ENCODE data around the gene KNCN.

GRCh38 chr1:46596036-46596435 lies 44.6 kb upstream of the KNCN start:
- no peak for TF ChIP-seq ETS1 (IDR thresholded peaks at IDR 0.05)
- no peak for TF ChIP-seq EZH2phosphoT487 (IDR thresholded peaks at IDR 0.05; ENCODE audit: unreplicated experiment)
- no peak for TF ChIP-seq CTCF (conservative IDR thresholded peaks at IDR 0.05; ENCODE audit: low read depth in 2 of 2)
- TF ChIP-seq EZH2 (IDR thresholded peaks at IDR 0.05; ENCODE audit: low read depth, unreplicated experiment): no peak
- TF ChIP-seq REST (IDR thresholded peaks at IDR 0.05; ENCODE audit: unreplicated experiment): no peak
- no peak for TF ChIP-seq POLR2AphosphoS5 (IDR thresholded peaks at IDR 0.05; ENCODE audit: low read depth)
- no peak for TF ChIP-seq JUNB (IDR thresholded peaks at IDR 0.05; ENCODE audit: unreplicated experiment)
- no peak for TF ChIP-seq CREB1 (CRISPR knock-in tag; IDR thresholded peaks at IDR 0.05; ENCODE audit: low read depth)
- TF ChIP-seq ZNF114 (CRISPR knock-in tag; IDR thresholded peaks at IDR 0.05): no peak
- TF ChIP-seq NANOG (IDR thresholded peaks at IDR 0.05; ENCODE audit: borderline replicate concordance): no peak
- no peak for TF ChIP-seq ZNF331 (CRISPR knock-in tag; IDR thresholded peaks at IDR 0.05; ENCODE audit: low read depth)
- no peak for TF ChIP-seq STAT1 (IDR thresholded peaks at IDR 0.05; ENCODE audit: unreplicated experiment)
- TF ChIP-seq ZNF462 (CRISPR knock-in tag; IDR thresholded peaks at IDR 0.05): no peak
